GM12878 (cell line): Measurements from ENCODE around the gene BOLA1.

ENCODE experiments used
- CTCF ChIP-seq, 3 experiments: IDR thresholded peaks in 2 of 3; conservative IDR thresholded peaks in 1 of 3; 2 replicates each; pipeline ENCODE4 v1.5.1; 2011; ENCODE audit warnings: low read depth in 3 of 3, low read length in 3 of 3, mild to moderate bottlenecking in 3 of 3, control low read depth in 2 of 3, moderate library complexity in 2 of 3, inconsistent platforms in 1 of 3, mixed read lengths in 1 of 3; ENCODE audit not compliant: control insufficient read depth in 2 of 3, insufficient read depth in 1 of 3; ENCODE audit errors: extremely low read depth in 1 of 3
- EGR1 ChIP-seq, 2 experiments: IDR thresholded peaks; 1 replicate in 1 of 2; 2 replicates in 1 of 2; pipeline ENCODE4 v1.6.1; 2011 to 2012; ENCODE audit warnings: low read depth in 2 of 2, low read length in 2 of 2, borderline replicate concordance in 1 of 2, mild to moderate bottlenecking in 1 of 2, moderate library complexity in 1 of 2
- EP300 ChIP-seq, 2 experiments: fragments of 150-350 bp in 1 of 2; IDR thresholded peaks; 2 replicates each; pipeline ENCODE4 v1.6.1; 2011 to 2012; ENCODE audit warnings: low read depth in 2 of 2, low read length in 2 of 2, borderline replicate concordance in 1 of 2, improper control_type of control experiment in 1 of 2, inconsistent platforms in 1 of 2; ENCODE audit not compliant: control insufficient read depth in 1 of 2
- ESRRA ChIP-seq: IDR thresholded peaks from 2 replicates; pipeline ENCODE4 v1.6.1; 2012; ENCODE audit warnings: mild to moderate bottlenecking, low read length, improper control_type of control experiment
- IKZF1 ChIP-seq: fragments of 450-650 bp; conservative IDR thresholded peaks from 2 replicates; pipeline ENCODE4 v1.6.1; 2017; ENCODE audit warnings: antibody characterized with exemption, mild to moderate bottlenecking
- MLLT1 ChIP-seq: fragments of 450-650 bp; IDR thresholded peaks from 2 replicates; pipeline ENCODE4 v1.6.1; 2016; ENCODE audit warnings: mild to moderate bottlenecking
- POLR2A ChIP-seq: IDR thresholded peaks from 2 replicates; pipeline ENCODE4 v1.6.1; 2011; ENCODE audit warnings: low read depth, mild to moderate bottlenecking, low read length
- POLR2AphosphoS2 ChIP-seq: IDR thresholded peaks from 2 replicates; pipeline ENCODE4 v1.6.1; 2011; ENCODE audit warnings: low read depth, mild to moderate bottlenecking, low read length, improper control_type of control experiment, moderate library complexity
- RAD21 ChIP-seq: IDR thresholded peaks from 2 replicates; pipeline ENCODE4 v1.6.1; 2011; ENCODE audit warnings: mild to moderate bottlenecking, low read depth, low read length, moderate library complexity; ENCODE audit not compliant: insufficient read depth
- REST ChIP-seq: IDR thresholded peaks from 2 replicates; pipeline ENCODE4 v1.6.1; 2012; ENCODE audit warnings: mild to moderate bottlenecking, low read depth, low read length
- SIX5 ChIP-seq: IDR thresholded peaks from 2 replicates; pipeline ENCODE4 v1.6.1; 2011; ENCODE audit warnings: mild to moderate bottlenecking, low read depth, low read length, moderate library complexity; ENCODE audit not compliant: severe bottlenecking
- SREBF2 ChIP-seq: IDR thresholded peaks from 2 replicates; pipeline ENCODE4 v1.6.1; 2012; ENCODE audit warnings: mild to moderate bottlenecking, low read length
- WRNIP1 ChIP-seq: IDR thresholded peaks from 2 replicates; pipeline ENCODE4 v1.6.1; 2011; ENCODE audit warnings: low read depth, low read length, improper control_type of control experiment, borderline replicate concordance
- ZBTB33 ChIP-seq: fragments of 450-650 bp; IDR thresholded peaks from 2 replicates; pipeline ENCODE4 v1.6.1; 2017; ENCODE audit warnings: mild to moderate bottlenecking

- TF ChIP-seq POLR2A (no peak), RAD21 (no peak), CTCF (IDR thresholded peaks at IDR 0.05 in 2 of 3, conservative IDR thresholded peaks at IDR 0.05 in 1 of 3; ENCODE audit: control insufficient read depth in 2 of 3, extremely low read depth in 1 of 3, insufficient read depth in 1 of 3, low read depth in 3 of 3, low read length in 3 of 3) (no peak), WRNIP1 (no peak), EGR1 (IDR thresholded peaks at IDR 0.05; ENCODE audit: borderline replicate concordance in 1 of 2, low read depth in 2 of 2, low read length in 2 of 2) (no peak), SIX5 (no peak), SREBF2 (no peak), EP300 (IDR thresholded peaks at IDR 0.05; ENCODE audit: borderline replicate concordance in 1 of 2, control insufficient read depth in 1 of 2, low read depth in 2 of 2, low read length in 2 of 2) (no peak), REST (no peak), ZBTB33 (no peak), POLR2AphosphoS2 (no peak), ESRRA (no peak), MLLT1 (no peak), IKZF1 (no peak)
These were observed 27.7 kb downstream of the BOLA1 start for GRCh38 chr1:149927056-149927562.
